ENCODE results near the gene ALPL. TPM values are rescaled to one million over a fixed set of nuclear protein-coding genes. Genes with fewer than 3 reads are reported as not detected.

ALPL gene
- total and polyA plus RNA-seq, 8 donors: 2.9 to 12.0 (median 7.0) TPM; not detected in 2

DNA sequence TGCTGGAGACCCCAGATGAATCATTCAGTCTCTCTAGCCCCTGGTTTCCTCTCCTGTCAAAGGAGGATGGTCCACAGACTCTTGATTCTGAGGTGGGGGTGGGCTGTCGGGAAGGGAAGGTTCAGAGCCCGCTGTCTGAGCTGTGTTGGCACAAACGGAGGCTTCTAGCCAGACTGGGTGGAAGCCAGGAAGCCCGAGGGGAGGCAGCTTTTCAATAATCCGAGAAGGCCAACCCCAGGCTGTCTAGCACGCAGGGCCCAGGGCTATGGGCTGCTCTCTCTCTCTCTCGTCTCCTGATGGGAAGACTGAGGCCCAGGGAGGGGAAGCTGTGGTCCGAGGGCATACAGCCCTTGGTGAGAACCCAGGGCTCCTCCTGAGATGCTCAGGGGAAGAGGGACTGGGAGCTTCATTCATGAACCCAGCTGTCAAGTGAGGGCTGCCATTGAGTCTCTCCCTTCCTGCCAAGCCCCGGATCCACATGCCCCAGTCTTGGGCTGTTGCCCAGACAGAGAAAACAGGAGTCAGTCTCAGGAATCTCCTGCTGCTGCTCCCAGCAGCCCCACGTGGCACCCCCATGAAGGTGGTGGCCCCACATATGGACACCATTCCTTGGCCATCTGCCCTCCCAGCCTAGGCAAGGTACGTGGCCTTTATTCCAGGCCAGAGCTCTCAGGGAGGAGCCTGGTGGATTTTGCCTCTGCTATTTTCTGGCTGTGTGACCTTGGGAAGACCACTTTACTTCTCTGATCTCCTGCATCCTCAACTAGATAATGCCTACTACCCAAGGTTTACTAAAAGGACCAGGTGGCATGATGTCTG lies 115.6 kb downstream of the ALPL start:
- intact Hi-C loops (cut with DNase I; ENCODE audit: low total_unique reads): no loop called here
- peaks cover 0 to 63% (median 8%) of the 10 kb centered on the region in 3 donors for H3K27me3 ChIP-seq
- peaks cover 35 to 66% (median 59%) of the 10 kb centered on the region in 4 donors for H3K4me1 ChIP-seq
- no peak overlapping the region for H3K4me3 ChIP-seq
- peak in 1 of 2 donors; percentile 59 for DNase-seq
- no peaks in the 10 kb centered on the region for H3K9me3 ChIP-seq
- TF ChIP-seq, protein P1, sequence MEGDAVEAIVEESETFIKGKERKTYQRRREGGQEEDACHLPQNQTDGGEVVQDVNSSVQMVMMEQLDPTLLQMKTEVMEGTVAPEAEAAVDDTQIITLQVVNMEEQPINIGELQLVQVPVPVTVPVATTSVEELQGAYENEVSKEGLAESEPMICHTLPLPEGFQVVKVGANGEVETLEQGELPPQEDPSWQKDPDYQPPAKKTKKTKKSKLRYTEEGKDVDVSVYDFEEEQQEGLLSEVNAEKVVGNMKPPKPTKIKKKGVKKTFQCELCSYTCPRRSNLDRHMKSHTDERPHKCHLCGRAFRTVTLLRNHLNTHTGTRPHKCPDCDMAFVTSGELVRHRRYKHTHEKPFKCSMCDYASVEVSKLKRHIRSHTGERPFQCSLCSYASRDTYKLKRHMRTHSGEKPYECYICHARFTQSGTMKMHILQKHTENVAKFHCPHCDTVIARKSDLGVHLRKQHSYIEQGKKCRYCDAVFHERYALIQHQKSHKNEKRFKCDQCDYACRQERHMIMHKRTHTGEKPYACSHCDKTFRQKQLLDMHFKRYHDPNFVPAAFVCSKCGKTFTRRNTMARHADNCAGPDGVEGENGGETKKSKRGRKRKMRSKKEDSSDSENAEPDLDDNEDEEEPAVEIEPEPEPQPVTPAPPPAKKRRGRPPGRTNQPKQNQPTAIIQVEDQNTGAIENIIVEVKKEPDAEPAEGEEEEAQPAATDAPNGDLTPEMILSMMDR (IDR thresholded peaks at IDR 0.05): no peak
- TF ChIP-seq EP300 (IDR thresholded peaks at IDR 0.05) (no peak), POLR2A (IDR thresholded peaks at IDR 0.05) (no peak), POLR2AphosphoS5 (IDR thresholded peaks at IDR 0.05) (no peak)
- no peaks in the 10 kb centered on the region for H3K36me3 ChIP-seq
- peak overlapping the region; percentile 86 to 96 (median 88) for H3K27ac ChIP-seq
- 34 to 62% (median 41%) methylated on average over 7 to 11 of the region's 11 CpGs for WGBS, 5 donors

DNA sequence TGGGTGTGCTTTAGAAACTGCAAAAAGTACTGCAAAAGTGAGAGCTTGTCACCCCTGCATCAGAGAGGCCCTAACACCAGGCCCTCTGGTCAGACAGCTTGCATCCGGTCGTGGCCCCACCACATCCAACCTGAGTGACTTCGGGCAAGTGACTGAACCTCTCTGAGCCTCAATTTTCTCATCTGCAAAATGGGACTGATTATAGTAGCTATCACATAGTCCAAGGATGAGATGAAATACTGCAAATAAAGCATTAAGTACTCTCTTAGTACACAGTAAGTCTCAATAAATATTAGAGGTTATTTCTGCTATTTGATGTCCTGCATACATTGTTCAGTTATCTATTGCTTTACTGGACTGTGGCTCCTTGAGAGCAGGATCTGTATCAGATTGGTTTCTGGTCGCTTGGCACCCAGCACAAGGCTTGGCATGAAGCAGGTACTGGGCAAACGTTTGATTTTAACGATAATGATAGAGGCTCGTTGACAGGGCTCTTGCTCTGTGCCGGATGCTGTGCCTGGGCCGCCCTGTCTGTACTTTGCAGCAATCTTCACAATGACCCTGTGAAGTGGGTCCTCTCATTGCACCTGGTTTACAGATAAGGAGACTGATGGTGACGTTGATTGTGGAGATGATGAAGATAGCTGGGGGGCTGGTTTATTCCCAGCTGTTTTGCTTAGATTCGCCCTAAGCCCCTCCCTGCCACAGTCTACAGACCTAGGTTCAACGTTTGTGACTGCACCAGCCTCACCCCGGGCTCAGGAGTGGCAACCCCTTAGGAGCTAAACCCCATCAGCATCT lies 116.4 kb downstream of the ALPL start:
- Histone ChIP-seq H3K4me3 (no peak overlapping the region), H3K27ac (peak overlapping the region in 4 of 5 donors; percentile 43 to 93 (median 87)), H3K36me3 (no peaks in the 10 kb centered on the region), H3K27me3 (peaks cover 0 to 61% (median 8%) of the 10 kb centered on the region in 3 donors), H3K4me1 (peaks cover 34 to 58% (median 51%) of the 10 kb centered on the region in 4 donors), H3K9me3 (no peaks in the 10 kb centered on the region)
- TF ChIP-seq POLR2AphosphoS5 (IDR thresholded peaks at IDR 0.05): no peak
- TF ChIP-seq EP300 (IDR thresholded peaks at IDR 0.05): no peak
- intact Hi-C loops (cut with DNase I; ENCODE audit: low total_unique reads): no loop called here
- 38 to 66% (median 46%) methylated on average over 13 of the region's 13 CpGs for WGBS, 5 donors
- DNase-seq: peak in 1 of 2 donors; percentile 72

DNA sequence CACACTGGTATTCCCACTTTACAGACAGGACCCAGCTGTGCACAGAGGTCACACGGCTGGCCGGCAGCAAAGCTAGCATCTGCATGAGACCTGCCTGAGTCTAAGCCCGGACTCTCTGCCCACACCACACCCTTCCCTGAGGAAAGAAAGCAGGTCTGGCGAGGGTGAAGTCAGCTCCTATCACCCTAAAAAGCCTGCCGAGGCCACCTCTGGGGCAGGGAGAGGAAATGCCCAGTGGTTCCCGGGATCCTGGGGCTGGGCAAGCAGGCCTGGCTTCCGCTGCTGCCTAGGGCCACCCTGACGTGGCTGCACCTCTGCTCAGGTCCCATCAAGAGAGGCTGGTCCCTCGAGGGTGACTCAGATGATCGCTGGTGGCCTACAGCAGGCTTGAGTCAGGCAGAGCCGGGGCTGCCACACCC lies 117.7 kb downstream of the ALPL start:
- intact Hi-C loops (cut with DNase I; ENCODE audit: low total_unique reads): no loop called here
- no peak overlapping the region for H3K4me3 ChIP-seq
- peaks cover 0 to 64% (median 6%) of the 10 kb centered on the region in 3 donors for H3K27me3 ChIP-seq
- TF ChIP-seq POLR2A (IDR thresholded peaks at IDR 0.05): no peak
- TF ChIP-seq, protein P1 (IDR thresholded peaks at IDR 0.05): no peak
- TF ChIP-seq POLR2AphosphoS5 (IDR thresholded peaks at IDR 0.05): no peak
- no peak for TF ChIP-seq EP300 (IDR thresholded peaks at IDR 0.05)
- WGBS, 5 donors: 36 to 69% (median 63%) methylated on average over 9 to 11 of the region's 11 CpGs
- DNase-seq: peak in 1 of 2 donors; percentile 58
- H3K27ac ChIP-seq: peak overlapping the region; percentile 37 to 93 (median 43)
- H3K36me3 ChIP-seq: no peaks in the 10 kb centered on the region
- no peaks in the 10 kb centered on the region for H3K9me3 ChIP-seq
- H3K4me1 ChIP-seq: peaks cover 35 to 56% (median 46%) of the 10 kb centered on the region in 4 donors

Other genes with a start within 250 kb of the ALPL start
- 100 to 1,000 TPM in 2 of 5 donors, 10 to 100 TPM in 3; 40.2 to 574 (median 71.4) TPM for gene ECE1, start 219.0 kb upstream of the ALPL start, total RNA-seq
- gene ECE1, start 219.0 kb upstream of the ALPL start, polyA plus RNA-seq: 10 to 100 TPM; 17.6 to 30.9 (median 25.4) TPM
- gene NBPF3, start 69.3 kb upstream of the ALPL start, total RNA-seq: 10 to 100 TPM in 4 of 5 donors, 1 to 10 TPM in 1; 3.5 to 42.8 (median 14.8) TPM
- 1 to 10 TPM; 1.1 to 6.1 (median 5.4) TPM for gene NBPF3, start 69.3 kb upstream of the ALPL start, polyA plus RNA-seq
- 100 to 1,000 TPM in 1 of 5 donors, 10 to 100 TPM in 4; 21.1 to 117 (median 60.6) TPM for gene RAP1GAP, start 159.9 kb downstream of the ALPL start, total RNA-seq
- 10 to 100 TPM; 48.6 to 98.3 (median 57.9) TPM for gene RAP1GAP, start 159.9 kb downstream of the ALPL start, polyA plus RNA-seq

Measured in stomach (tissue), 9 donors.